Choroid plexus epithelial cell (primary cell): ENCODE data around the gene COL6A5.

Source experiments
- DNase-seq: peaks from one replicate; pipeline ENCODE4 v3.0.0-alpha.2; 2010; ENCODE audit warnings: low read depth
- H3K4me3 ChIP-seq: 2 replicates; pipeline ENCODE4 v1.5.1; 2011; ENCODE audit warnings: low read depth, mild to moderate bottlenecking, control low read depth, low read length, moderate library complexity
- TF ChIP-seq, protein P1 (sequence below): conservative IDR thresholded peaks from 2 replicates; pipeline ENCODE4 v1.5.1; 2011; ENCODE audit warnings: low read depth, mild to moderate bottlenecking, control low read depth, inconsistent platforms, low read length, moderate library complexity

COL6A5 gene

DNA sequence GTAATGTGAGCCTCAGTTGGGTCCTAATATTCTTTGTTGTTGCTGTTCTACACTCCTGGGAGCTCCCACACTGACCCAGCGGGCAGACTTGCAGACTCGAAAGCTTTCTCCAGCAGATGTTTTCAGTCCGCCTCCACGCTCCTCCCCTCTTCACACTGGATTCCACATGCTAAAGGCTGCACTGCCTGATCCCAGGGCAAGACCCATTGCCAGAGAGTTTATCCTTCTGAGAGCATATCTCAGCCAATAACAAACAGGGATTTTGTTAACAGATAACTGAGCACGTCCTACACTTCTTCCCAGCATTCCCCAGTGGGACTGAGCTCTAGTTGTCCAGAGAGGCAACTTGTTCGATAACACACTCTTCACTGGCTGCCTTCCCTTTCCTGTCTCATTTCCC, 163.5 kb downstream of the COL6A5 start:
- H3K4me3 ChIP-seq, result no peak overlapping the region
- DNase-seq, result peak; percentile 18
- TF ChIP-seq, protein P1, sequence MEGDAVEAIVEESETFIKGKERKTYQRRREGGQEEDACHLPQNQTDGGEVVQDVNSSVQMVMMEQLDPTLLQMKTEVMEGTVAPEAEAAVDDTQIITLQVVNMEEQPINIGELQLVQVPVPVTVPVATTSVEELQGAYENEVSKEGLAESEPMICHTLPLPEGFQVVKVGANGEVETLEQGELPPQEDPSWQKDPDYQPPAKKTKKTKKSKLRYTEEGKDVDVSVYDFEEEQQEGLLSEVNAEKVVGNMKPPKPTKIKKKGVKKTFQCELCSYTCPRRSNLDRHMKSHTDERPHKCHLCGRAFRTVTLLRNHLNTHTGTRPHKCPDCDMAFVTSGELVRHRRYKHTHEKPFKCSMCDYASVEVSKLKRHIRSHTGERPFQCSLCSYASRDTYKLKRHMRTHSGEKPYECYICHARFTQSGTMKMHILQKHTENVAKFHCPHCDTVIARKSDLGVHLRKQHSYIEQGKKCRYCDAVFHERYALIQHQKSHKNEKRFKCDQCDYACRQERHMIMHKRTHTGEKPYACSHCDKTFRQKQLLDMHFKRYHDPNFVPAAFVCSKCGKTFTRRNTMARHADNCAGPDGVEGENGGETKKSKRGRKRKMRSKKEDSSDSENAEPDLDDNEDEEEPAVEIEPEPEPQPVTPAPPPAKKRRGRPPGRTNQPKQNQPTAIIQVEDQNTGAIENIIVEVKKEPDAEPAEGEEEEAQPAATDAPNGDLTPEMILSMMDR, result no peak

DNA sequence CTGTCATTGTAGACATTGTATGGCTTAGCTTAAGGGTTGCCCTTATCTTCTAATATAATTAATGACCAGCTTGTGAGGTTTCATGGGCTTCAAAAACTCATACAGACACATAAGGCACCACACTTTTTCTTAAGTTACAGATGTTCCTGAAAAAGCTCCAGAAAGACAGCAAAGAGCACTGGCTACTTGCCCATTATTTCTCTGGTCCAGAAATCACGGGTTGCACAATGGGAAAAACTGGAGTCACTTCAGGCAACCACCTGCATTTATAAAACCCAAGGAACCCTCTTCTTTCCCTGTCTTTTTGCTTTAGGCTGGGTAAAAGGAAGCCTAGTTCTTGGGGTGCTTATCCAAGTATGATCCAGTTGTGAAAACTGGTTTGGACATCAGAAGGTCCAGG, 169.2 kb downstream of the COL6A5 start:
- TF ChIP-seq, protein P1, result no peak
- H3K4me3 ChIP-seq, result no peak overlapping the region
- no peak for DNase-seq

DNA sequence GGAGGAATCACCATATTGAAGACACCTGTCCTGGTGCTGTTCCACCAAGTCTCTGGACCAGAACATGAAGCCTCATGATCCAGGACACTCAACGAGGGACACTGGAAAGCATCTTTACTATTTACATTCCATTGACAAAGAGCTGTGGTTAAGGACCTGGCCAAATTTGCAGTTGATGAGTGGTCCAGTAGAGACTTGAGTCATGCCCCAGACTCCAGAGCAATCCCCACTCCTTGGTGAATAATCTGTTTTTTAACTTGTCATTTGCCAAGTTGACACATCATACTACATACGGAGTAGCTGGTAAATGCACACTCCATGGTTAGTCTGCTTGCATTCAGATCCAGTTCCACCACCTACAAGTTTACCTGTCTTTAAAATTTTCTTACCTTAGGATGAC, 170.3 kb downstream of the COL6A5 start:
- TF ChIP-seq, protein P1, result no peak
- DNase-seq, result no peak
- no peak overlapping the region for H3K4me3 ChIP-seq

DNA sequence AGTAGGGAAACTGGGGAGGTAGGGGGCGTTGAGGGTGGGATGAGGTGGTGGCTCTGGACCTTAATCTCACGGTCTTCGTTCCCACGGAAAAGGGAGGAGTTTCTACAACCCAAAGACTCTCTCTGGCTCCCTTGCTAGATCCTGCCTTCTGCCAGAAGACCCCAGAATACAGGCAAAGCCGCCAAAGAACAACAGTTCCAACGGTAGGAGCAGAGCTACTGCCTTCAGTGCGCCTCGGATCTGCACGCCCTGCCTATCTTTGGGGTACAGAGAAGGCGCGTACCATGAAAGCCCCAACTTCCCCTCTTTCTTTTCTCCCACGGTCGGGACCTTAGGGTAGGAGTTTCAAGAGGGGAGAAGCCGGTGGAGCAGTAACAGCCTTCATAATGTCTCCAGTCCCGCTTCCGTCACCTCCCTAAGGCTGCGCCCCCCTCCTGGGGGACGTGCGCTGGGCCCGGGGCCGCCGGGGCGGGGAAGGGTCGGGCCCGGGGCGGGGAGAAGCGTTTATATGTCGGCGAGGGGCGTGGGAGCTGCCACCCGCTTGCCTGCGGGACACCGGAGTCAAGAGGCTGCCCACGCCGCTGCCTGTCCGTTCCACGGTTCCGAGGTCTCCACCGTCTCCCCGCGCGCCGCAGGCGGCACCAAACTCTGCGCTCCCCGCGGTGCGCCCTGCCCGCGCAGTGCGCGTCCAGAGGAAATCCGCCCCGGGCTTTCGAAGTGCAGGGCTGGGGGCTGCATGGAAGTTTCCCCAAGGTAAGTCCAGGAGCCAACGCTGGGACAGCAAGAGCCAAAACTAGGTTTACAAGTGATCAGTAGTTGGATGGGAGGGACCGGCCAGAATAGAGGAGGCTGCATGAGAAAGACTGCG, 171.4 kb downstream of the COL6A5 start, which contains the start of gene COL6A6:
COL6A6 (plus strand) TSS at position 533 of the 868 bp plus-strand sequence. CDS start 43,188 bp downstream, outside the sequence.
- TF ChIP-seq, protein P1, result no peak
- no peak within 1 kb of the TSS for H3K4me3 ChIP-seq
- DNase-seq, result peak; percentile 5

DNA sequence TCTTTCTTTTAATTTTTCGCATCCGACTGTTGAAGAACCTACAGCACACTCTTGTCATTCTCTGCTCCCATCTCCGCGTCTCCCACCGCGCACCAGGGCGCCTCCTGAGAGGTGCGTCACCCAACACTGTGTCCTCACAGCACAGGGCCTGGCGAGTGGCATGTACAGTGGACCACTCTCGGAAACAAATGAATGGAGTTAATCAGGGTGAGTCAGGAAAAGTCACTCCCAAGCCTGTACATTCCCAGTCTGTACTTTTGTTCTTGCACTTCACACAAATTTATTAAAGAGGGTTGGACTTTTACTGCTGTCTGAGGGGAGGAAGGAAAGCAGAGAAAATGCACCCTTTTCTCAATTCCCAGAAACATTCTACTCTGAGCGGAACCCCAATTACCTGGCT, 172.1 kb downstream of the COL6A5 start:
- TF ChIP-seq, protein P1, result no peak
- no peak overlapping the region for H3K4me3 ChIP-seq
- no peak for DNase-seq

DNA sequence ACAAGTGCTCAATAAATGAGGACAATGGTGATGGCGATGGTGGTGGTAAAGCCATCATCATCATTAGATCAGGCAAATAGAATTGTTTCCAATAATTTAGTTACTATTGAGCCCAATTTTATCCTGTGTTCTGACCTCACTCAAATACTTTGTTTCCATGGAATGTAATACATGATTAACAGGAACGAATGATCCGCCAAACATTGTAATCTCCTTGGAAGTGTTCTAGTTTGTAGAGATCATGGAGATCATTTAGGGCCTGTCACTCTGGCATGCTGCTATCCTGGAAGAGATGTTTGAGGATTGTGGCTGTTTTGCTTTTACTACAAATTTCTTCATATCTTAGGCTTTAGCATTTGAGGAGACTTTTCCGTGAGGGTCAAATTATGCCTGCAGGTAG, 174.3 kb downstream of the COL6A5 start:
- DNase-seq, result no peak
- TF ChIP-seq, protein P1, result no peak
- H3K4me3 ChIP-seq, result no peak overlapping the region

DNA sequence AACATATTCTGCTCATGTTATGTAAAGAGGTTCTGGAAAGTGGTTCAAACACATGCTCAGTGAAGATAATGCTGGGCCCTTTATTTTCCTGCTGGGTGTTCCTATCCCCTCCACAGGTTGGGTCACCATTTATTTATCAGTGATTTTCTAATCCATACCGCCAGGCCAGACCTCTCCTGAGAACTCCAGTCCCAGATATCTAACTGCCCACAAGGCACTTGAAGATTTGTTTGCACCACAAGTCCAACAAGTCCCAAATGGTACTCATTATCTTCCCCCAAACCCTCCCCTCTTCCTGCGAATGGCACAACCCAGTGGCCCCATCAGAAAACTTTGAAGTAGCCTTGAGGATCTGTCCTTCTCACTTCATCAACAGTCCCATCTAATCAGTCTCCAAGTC, 176.9 kb downstream of the COL6A5 start:
- TF ChIP-seq, protein P1, result no peak
- DNase-seq, result no peak
- no peak overlapping the region for H3K4me3 ChIP-seq
